Activated CD4-positive, alpha-beta T cell treated with anti-CD3 and anti-CD28 coated beads for 48 hours (primary cell): ENCODE data around the gene CTDSP2.
"Not testable (repeated sequence)": the region's sequence is repeated elsewhere in the genome, so short reads cannot be mapped to it uniquely, and the experiment has no call there.

ENCODE experiments used
- DNase-seq: peaks from one replicate; pipeline ENCODE4 v3.0.0-alpha.2; 2020

Gene CTDSP2

GRCh38 chr12:57881035-57881434, 34.5 kb upstream of the CTDSP2 start:
- DNase-seq: not testable (repeated sequence)

GRCh38 chr12:57877876-57878275, 31.3 kb upstream of the CTDSP2 start:
- DNase-seq: no peak

GRCh38 chr12:57875753-57876547, 29.4 kb upstream of the CTDSP2 start:
- DNase-seq: no peak

- DNase-seq: no peak
Observed at GRCh38 chr12:57874166-57875108, 27.9 kb upstream of the CTDSP2 start.

GRCh38 chr12:57872362-57872761, 25.8 kb upstream of the CTDSP2 start:
- DNase-seq: no peak

GRCh38 chr12:57869927-57870318, 23.4 kb upstream of the CTDSP2 start:
- DNase-seq: no peak

- DNase-seq: no peak
Observed at GRCh38 chr12:57869298-57869926, 22.9 kb upstream of the CTDSP2 start.

GRCh38 chr12:57868851-57869268, 22.3 kb upstream of the CTDSP2 start:
- DNase-seq: no peak

GRCh38 chr12:57868221-57868620, 21.7 kb upstream of the CTDSP2 start:
- no peak for DNase-seq

- DNase-seq: no peak
Observed at GRCh38 chr12:57866308-57867019, 19.9 kb upstream of the CTDSP2 start.

GRCh38 chr12:57865084-57865751, 18.7 kb upstream of the CTDSP2 start:
- DNase-seq: peak; percentile 77

GRCh38 chr12:57864442-57865083, 18.0 kb upstream of the CTDSP2 start:
- no peak for DNase-seq

GRCh38 chr12:57863676-57864075, 17.1 kb upstream of the CTDSP2 start:
- no peak for DNase-seq

- no peak for DNase-seq
Observed at GRCh38 chr12:57861967-57862366, 15.4 kb upstream of the CTDSP2 start.

GRCh38 chr12:57860883-57861282, 14.4 kb upstream of the CTDSP2 start:
- DNase-seq: not testable (repeated sequence)

GRCh38 chr12:57859121-57859520, 12.6 kb upstream of the CTDSP2 start:
- DNase-seq: no peak

- not testable (repeated sequence) for DNase-seq
Observed at GRCh38 chr12:57858123-57858522, 11.6 kb upstream of the CTDSP2 start.

GRCh38 chr12:57854965-57855364, 8.4 kb upstream of the CTDSP2 start:
- DNase-seq: no peak

GRCh38 chr12:57853864-57854556, 7.5 kb upstream of the CTDSP2 start:
- no peak for DNase-seq

GRCh38 chr12:57852620-57853500, 6.3 kb upstream of the CTDSP2 start:
- no peak for DNase-seq
